Keratinocyte (primary cell): ENCODE measurements around the gene LAD1. TPM values are rescaled to one million over a fixed set of nuclear protein-coding genes. Genes with fewer than 3 reads are reported as not detected.
A peak's percentile ranks its signal among the peaks of the same experiment; 100 is the strongest.

Experiments used
- DNase-seq: peaks from one replicate; pipeline ENCODE4 v3.0.0-alpha.2; 2011; ENCODE audit warnings: low read depth, missing footprints, low spot score
- FAIRE-seq: peaks from 2 replicates; lab custom pipeline; 2011; peaks lifted over from hg19 to GRCh38; lab: Jason Lieb, UNC
- H2AFZ ChIP-seq: 2 replicates; pipeline ENCODE4 v1.6.0; 2012; ENCODE audit warnings: low read length, control low read depth, inconsistent platforms; ENCODE audit not compliant: control insufficient read depth
- H3K27ac ChIP-seq: 2 replicates; pipeline ENCODE4 v1.5.1; 2011; ENCODE audit warnings: low read length; ENCODE audit not compliant: control insufficient read depth, insufficient read depth
- H3K27me3 ChIP-seq: 3 replicates; pipeline ENCODE4 v1.6.0; 2011; ENCODE audit warnings: low read length; ENCODE audit not compliant: control insufficient read depth, insufficient read depth; ENCODE audit errors: extremely low read depth
- H3K36me3 ChIP-seq, 2 experiments: 2 replicates in 1 of 2; 3 replicates in 1 of 2; pipeline ENCODE4 v1.5.1; 2011; ENCODE audit warnings: low read length in 2 of 2, mild to moderate bottlenecking in 1 of 2; ENCODE audit not compliant: control insufficient read depth in 2 of 2, insufficient read depth in 2 of 2; ENCODE audit errors: extremely low read depth in 1 of 2
- H3K4me1 ChIP-seq: 3 replicates; pipeline ENCODE4 v1.5.1; 2011; ENCODE audit warnings: low read length; ENCODE audit not compliant: control insufficient read depth, insufficient read depth; ENCODE audit errors: extremely low read depth
- H3K4me2 ChIP-seq: 3 replicates; pipeline ENCODE4 v1.6.0; 2011; ENCODE audit warnings: low read depth, low read length; ENCODE audit not compliant: control insufficient read depth, insufficient read depth; ENCODE audit errors: extremely low read depth
- H3K4me3 ChIP-seq, 3 experiments: fragments of 200-600 bp in 1 of 3; sonication (generic) in 1 of 3; 2 replicates in 2 of 3; 3 replicates in 1 of 3; pipeline ENCODE4 v1.5.1; 2011 to 2016; ENCODE audit warnings: low read length in 3 of 3, mild to moderate bottlenecking in 3 of 3, control low read depth in 2 of 3, inconsistent platforms in 1 of 3, low read depth in 1 of 3, mixed read lengths in 1 of 3, mixed run types in 1 of 3, moderate library complexity in 1 of 3; ENCODE audit not compliant: control insufficient read depth in 2 of 3, insufficient read depth in 2 of 3; ENCODE audit errors: extremely low read depth in 1 of 3
- H3K79me2 ChIP-seq: 2 replicates; pipeline ENCODE4 v1.6.0; 2012; ENCODE audit warnings: low read length; ENCODE audit not compliant: control insufficient read depth, insufficient read depth
- H3K9ac ChIP-seq: 3 replicates; pipeline ENCODE4 v1.6.0; 2011; ENCODE audit warnings: low read length; ENCODE audit not compliant: control insufficient read depth, insufficient read depth; ENCODE audit errors: extremely low read depth
- H3K9me1 ChIP-seq: 3 replicates; pipeline ENCODE4 v1.6.0; 2011; ENCODE audit warnings: low read length; ENCODE audit not compliant: control insufficient read depth, insufficient read depth; ENCODE audit errors: extremely low read depth
- H3K9me3 ChIP-seq: 2 replicates; pipeline ENCODE4 v1.5.1; 2012; ENCODE audit warnings: low read depth, low read length; ENCODE audit not compliant: control insufficient read depth
- H4K20me1 ChIP-seq: 3 replicates; pipeline ENCODE4 v1.6.0; 2011; ENCODE audit warnings: low read length; ENCODE audit not compliant: control insufficient read depth, insufficient read depth; ENCODE audit errors: extremely low read depth
- CTCF ChIP-seq, 3 experiments: IDR thresholded peaks in 1 of 3; conservative IDR thresholded peaks in 1 of 3; optimal IDR thresholded peaks in 1 of 3; 2 replicates in 2 of 3; 3 replicates in 1 of 3; pipeline versions ENCODE3 to v1.5.1; 2011; ENCODE audit warnings: low read length in 3 of 3, mild to moderate bottlenecking in 3 of 3, moderate library complexity in 2 of 3, control low read depth in 1 of 3, inconsistent platforms in 1 of 3; ENCODE audit not compliant: insufficient read depth in 2 of 3; ENCODE audit errors: extremely low read depth in 1 of 3
- EZH2 ChIP-seq: IDR thresholded peaks from one replicate; pipeline ENCODE4 v1.6.1; 2012; ENCODE audit warnings: inconsistent platforms, mild to moderate bottlenecking, low read length, moderate library complexity
- dilution Hi-C: fragments of 300-500 bp; cut with MboI; formaldehyde crosslinking; loops from one replicate; pipeline ENCODE4 v1.7.0; 2020; ENCODE audit warnings: low sequenced_read_pairs; ENCODE audit not compliant: extremely low pct_ligation_motif_present
- polyA plus RNA-seq, 5 experiments: library from polyadenylated mRNA; depleted of rRNA in 3 of 5; stranded (reverse) in 3 of 5; stranded (forward) in 1 of 5; unstranded in 1 of 5; fragments of >200 nt; gene quantifications; 1 replicate in 1 of 5; 2 replicates in 3 of 5; 3 replicates in 1 of 5; pipeline versions ENCODE4 v1.2.1 to v1.2.3, GENCODE V29; 2011 to 2012; ENCODE audit warnings: missing spikeins in 2 of 5, low read depth in 1 of 5, low replicate concordance in 1 of 5

LAD1 gene
- polyA plus RNA-seq, 1 donor (not counting 4 experiments of a cell fraction or from before 2014, with no cell fraction given), result 82.9 TPM

DNA sequence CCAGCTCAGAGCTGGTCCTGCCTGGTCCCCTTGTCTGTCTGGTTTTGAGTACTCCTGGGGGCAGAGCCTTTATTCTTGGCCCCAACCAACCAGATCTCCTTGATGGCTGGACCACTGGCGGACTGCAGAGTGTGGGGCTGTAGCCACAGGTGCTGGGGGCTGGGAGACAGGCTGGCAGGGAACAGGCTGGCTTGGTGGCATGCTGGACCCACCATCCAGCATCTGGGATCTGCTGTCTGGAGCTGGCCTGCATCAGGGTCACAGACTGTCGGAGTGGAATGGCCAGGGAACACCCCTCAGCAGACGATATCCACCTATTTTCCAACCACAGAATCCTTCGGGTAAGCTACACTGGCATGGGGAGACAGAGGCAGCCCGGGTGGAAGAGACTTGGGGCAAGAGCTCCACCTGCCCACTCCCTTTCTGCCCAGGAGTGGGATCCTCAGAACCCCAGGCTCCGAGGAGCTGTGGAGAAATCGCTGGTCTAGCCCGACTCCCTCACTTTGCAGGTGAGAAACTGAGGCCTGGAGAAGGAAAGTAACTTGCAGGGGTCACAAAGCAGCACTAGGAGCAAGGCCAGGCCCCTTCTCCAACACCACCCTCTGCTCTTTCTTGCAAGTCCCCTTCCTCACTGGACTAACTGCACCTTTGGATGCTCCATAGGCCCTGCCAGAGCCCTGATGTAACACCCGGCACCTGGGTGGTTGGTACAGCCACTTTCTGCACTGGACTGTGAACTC is 62.2 kb downstream of the LAD1 start:
- dilution Hi-C loops, result no loop called here
- FAIRE-seq, result no peak

GRCh38 chr1:201335901-201336300 is 63.2 kb downstream of the LAD1 start:
- no peak for FAIRE-seq

More for the DNA sequence above, 62.2 kb downstream of the LAD1 start:
- no peak for DNase-seq
- H3K4me2 ChIP-seq, result no peak overlapping the region
- H3K79me2 ChIP-seq, result no peaks in the 10 kb centered on the region
- H3K4me1 ChIP-seq, result peaks cover 31% of the 10 kb centered on the region
- H3K27ac ChIP-seq, result no peak overlapping the region
- H3K9me1 ChIP-seq, result no peaks in the 10 kb centered on the region
- no peak for TF ChIP-seq EZH2
- TF ChIP-seq CTCF (optimal IDR thresholded peaks at IDR 0.05 in 1 of 3, IDR thresholded peaks at IDR 0.05 in 1 of 3, conservative IDR thresholded peaks at IDR 0.05 in 1 of 3; ENCODE audit: extremely low read depth in 1 of 3, insufficient read depth in 2 of 3, low read length in 3 of 3), result no peak
- no peaks in the 10 kb centered on the region for H4K20me1 ChIP-seq
- H2AFZ ChIP-seq, result no peak overlapping the region
- no peak overlapping the region for H3K4me3 ChIP-seq
- no peak overlapping the region for H3K9ac ChIP-seq
- H3K36me3 ChIP-seq, result no peaks in the 10 kb centered on the region
- H3K27me3 ChIP-seq, result no peaks in the 10 kb centered on the region
- peaks cover 3% of the 10 kb centered on the region for H3K9me3 ChIP-seq

More at GRCh38 chr1:201335901-201336300, 63.2 kb downstream of the LAD1 start:
- Histone ChIP-seq H2AFZ (no peak overlapping the region), H3K9me3 (no peaks in the 10 kb centered on the region), H3K36me3 (no peaks in the 10 kb centered on the region), H4K20me1 (no peaks in the 10 kb centered on the region), H3K79me2 (no peaks in the 10 kb centered on the region), H3K27me3 (no peaks in the 10 kb centered on the region), H3K27ac (no peak overlapping the region), H3K4me3 (no peak overlapping the region), H3K4me1 (peaks cover 31% of the 10 kb centered on the region), H3K4me2 (no peak overlapping the region), H3K9ac (peak overlapping the region; percentile 34), H3K9me1 (no peaks in the 10 kb centered on the region)
- DNase-seq, result no peak
- dilution Hi-C loops, result no loop called here
- no peak for TF ChIP-seq EZH2
- TF ChIP-seq CTCF (optimal IDR thresholded peaks at IDR 0.05 in 1 of 3, IDR thresholded peaks at IDR 0.05 in 1 of 3, conservative IDR thresholded peaks at IDR 0.05 in 1 of 3; ENCODE audit: extremely low read depth in 1 of 3, insufficient read depth in 2 of 3, low read length in 3 of 3), result no peak
